Astrocyte (in vitro differentiated cells and primary cell): ENCODE data around the gene MEGF6.

ENCODE experiments used
- CTCF ChIP-seq: IDR thresholded peaks from 2 replicates; pipeline ENCODE4 v1.5.1; 2011; ENCODE audit warnings: low read depth, mild to moderate bottlenecking, inconsistent platforms, low read length, moderate library complexity; ENCODE audit not compliant: insufficient read depth
- EZH2 ChIP-seq: IDR thresholded peaks from 2 replicates; pipeline ENCODE4 v1.6.1; 2012; ENCODE audit warnings: mild to moderate bottlenecking, low read length, inconsistent platforms; ENCODE audit not compliant: insufficient read depth

GRCh38 chr1:3611170-3612019 is at the start of gene MEGF6:
- TF ChIP-seq CTCF (no peak), EZH2 (no peak)
